Measurements from ENCODE around the gene DCAF5. TPM values are rescaled to one million over a fixed set of nuclear protein-coding genes. Genes with fewer than 3 reads are reported as not detected.
A peak's percentile ranks its signal among the peaks of the same experiment; 100 is the strongest.

The DCAF5 gene
- total RNA-seq, 2 donors from 2014 or later, result 25.3 to 67.4 TPM

- intact Hi-C loops (cut with DNase I), result loop anchor here (5.0 kb wide), 1 partner anchor 179 kb away; no protein-coding TSS in a partner anchor
- Histone ChIP-seq H3K4me3 (no peak overlapping the region), H3K9me3 (no peaks in the 10 kb centered on the region), H3K27ac (no peak overlapping the region), H3K27me3 (replicated peaks; ENCODE audit: insufficient read depth) (no peaks in the 10 kb centered on the region), H3K4me1 (replicated peaks) (peaks cover 4% of the 10 kb centered on the region), H3K36me3 (peaks cover 0 to 5% of the 10 kb centered on the region in 2 donors)
- TF ChIP-seq POLR2AphosphoS5 (IDR thresholded peaks at IDR 0.05), result no peak
- no peak for TF ChIP-seq CTCF (IDR thresholded peaks at IDR 0.05)
- no peak for TF ChIP-seq POLR2A (IDR thresholded peaks at IDR 0.05)
- DNase-seq (ENCODE audit: low spot score), result no peak
Measured at GRCh38 chr14:69091006-69091405, 61.9 kb downstream of the DCAF5 start.

- intact Hi-C loops (cut with DNase I), result loop anchor here (5.0 kb wide), 1 partner anchor 178 kb away; no protein-coding TSS in a partner anchor
- H3K4me1 ChIP-seq (replicated peaks), result peaks cover 4% of the 10 kb centered on the region
- peak overlapping the region; percentile 81 to 87 for H3K27ac ChIP-seq
- H3K4me3 ChIP-seq, result no peak overlapping the region
- 69% methylated on average over 4 of the region's 4 CpGs for WGBS
- peak; percentile 51 for DNase-seq (ENCODE audit: low spot score)
- no peaks in the 10 kb centered on the region for H3K27me3 ChIP-seq (replicated peaks; ENCODE audit: insufficient read depth)
- no peaks in the 10 kb centered on the region for H3K9me3 ChIP-seq
- no peak for TF ChIP-seq POLR2AphosphoS5 (IDR thresholded peaks at IDR 0.05)
- TF ChIP-seq CTCF (IDR thresholded peaks at IDR 0.05), result peak; percentile 39 to 71 (median 62)
- no peak for TF ChIP-seq POLR2A (IDR thresholded peaks at IDR 0.05)
- H3K36me3 ChIP-seq, result peaks cover 0 to 5% of the 10 kb centered on the region in 2 donors
Measured at GRCh38 chr14:69090187-69090789, 62.6 kb downstream of the DCAF5 start.

GRCh38 chr14:69089046-69089445, 63.9 kb downstream of the DCAF5 start:
- Histone ChIP-seq H3K4me3 (no peak overlapping the region), H3K4me1 (replicated peaks) (peaks cover 4% of the 10 kb centered on the region), H3K27me3 (replicated peaks; ENCODE audit: insufficient read depth) (no peaks in the 10 kb centered on the region), H3K36me3 (peaks cover 3 to 5% of the 10 kb centered on the region in 2 donors), H3K9me3 (no peaks in the 10 kb centered on the region), H3K27ac (peak overlapping the region; percentile 81 to 87)
- WGBS, result 22% methylated on average over 1 of the region's 1 CpG
- DNase-seq (ENCODE audit: low spot score), result no peak
- no peak for TF ChIP-seq POLR2A (IDR thresholded peaks at IDR 0.05)
- no peak for TF ChIP-seq CTCF (IDR thresholded peaks at IDR 0.05)
- no peak for TF ChIP-seq POLR2AphosphoS5 (IDR thresholded peaks at IDR 0.05)
- intact Hi-C loops (cut with DNase I), result loop anchor here (5.0 kb wide), 1 partner anchor 112 kb away; the partner anchor contains the start of gene ACTN1

- H3K4me3 ChIP-seq, result no peak overlapping the region
- intact Hi-C loops (cut with DNase I), result loop anchor here (5.0 kb wide), 1 partner anchor 111 kb away; the partner anchor contains the start of gene ACTN1
- no peak for TF ChIP-seq CTCF (IDR thresholded peaks at IDR 0.05)
- TF ChIP-seq POLR2AphosphoS5 (IDR thresholded peaks at IDR 0.05), result peak; percentile 32
- no peak for DNase-seq (ENCODE audit: low spot score)
- peaks cover 2% of the 10 kb centered on the region for H3K4me1 ChIP-seq (replicated peaks)
- peaks cover 5 to 7% of the 10 kb centered on the region in 2 donors for H3K36me3 ChIP-seq
- H3K27ac ChIP-seq, result peak overlapping the region; percentile 81 to 87
- WGBS, result 45% methylated on average over 1 of the region's 1 CpG
- no peaks in the 10 kb centered on the region for H3K9me3 ChIP-seq
- H3K27me3 ChIP-seq (replicated peaks; ENCODE audit: insufficient read depth), result no peaks in the 10 kb centered on the region
Measured at GRCh38 chr14:69088586-69088985, 64.3 kb downstream of the DCAF5 start.

GRCh38 chr14:69087061-69087461, 65.9 kb downstream of the DCAF5 start:
- peak in 1 of 4 experiments; percentile 4 for TF ChIP-seq CTCF (IDR thresholded peaks at IDR 0.05)
- peak; percentile 20 for TF ChIP-seq POLR2A (IDR thresholded peaks at IDR 0.05)
- peak; percentile 91 for TF ChIP-seq POLR2AphosphoS5 (IDR thresholded peaks at IDR 0.05)
- DNase-seq (ENCODE audit: low spot score), result peak; percentile 61
- 26% methylated on average over 3 of the region's 3 CpGs for WGBS
- Histone ChIP-seq H3K4me3 (no peak overlapping the region), H3K36me3 (peaks cover 5 to 7% of the 10 kb centered on the region in 2 donors), H3K27me3 (replicated peaks; ENCODE audit: insufficient read depth) (no peaks in the 10 kb centered on the region), H3K27ac (peak overlapping the region; percentile 81 to 87), H3K4me1 (replicated peaks) (no peaks in the 10 kb centered on the region), H3K9me3 (no peaks in the 10 kb centered on the region)
- intact Hi-C loops (cut with DNase I), result loop anchor here (5.0 kb wide), 1 partner anchor 110 kb away; the partner anchor contains the start of gene ACTN1
